OCI-LY3 (cell line): ENCODE measurements around the gene IMPDH2.

Experiments
- CTCF ChIP-seq: fragments of 200-600, 300-600 bp; sonication (generic); IDR thresholded peaks from 2 replicates; pipeline ENCODE4 v1.5.1; 2014; ENCODE audit warnings: antibody characterized with exemption, low read length, low read depth
- EZH2phosphoT487 ChIP-seq: fragments of 200-600 bp; shearing (Covaris generic); IDR thresholded peaks from 2 replicates; pipeline ENCODE4 v1.6.1; 2018; ENCODE audit warnings: antibody characterized with exemption, mixed run types, low read depth

- TF ChIP-seq CTCF (no peak), EZH2phosphoT487 (no peak)
These were observed 35.4 kb downstream of the IMPDH2 start for GRCh38 chr3:48993834-48994233.
